Bone marrow (tissue), 2 donors: ENCODE data around the gene DNLZ.
A peak's percentile ranks its signal among the peaks of the same experiment; 100 is the strongest.
"Not testable (repeated sequence)": the region's sequence is repeated elsewhere in the genome, so short reads cannot be mapped to it uniquely, and the experiment has no call there.

Experiments
- DNase-seq, 2 donors: peaks; one replicate each; lab custom pipeline; 2025; lab: John Stamatoyannopoulos, UW

Gene DNLZ

GRCh38 chr9:136363106-136363948, at the start of gene DNLZ:
Gene DNLZ (minus strand): TSS chr9:136363744. CDS start chr9:136363714, 30 bp downstream.
- DNase-seq = peak; percentile 90 to 91

- no peak for DNase-seq
Observed at GRCh38 chr9:136412962-136413361, 49.4 kb upstream of the DNLZ start.

- no peak for DNase-seq
Observed at GRCh38 chr9:136411378-136411777, 47.8 kb upstream of the DNLZ start.

- peak; percentile 89 for DNase-seq
Observed at GRCh38 chr9:136410500-136411287, 47.1 kb upstream of the DNLZ start, which contains the start of the genes ENTR1 and PMPCA. Gene ENTR1 (minus strand): TSS chr9:136410614. CDS start chr9:136410397, 217 bp downstream. Gene PMPCA (plus strand): TSS chr9:136410658. CDS start chr9:136410669, 11 bp downstream.

GRCh38 chr9:136409557-136410455, 46.3 kb upstream of the DNLZ start:
- peak in 1 of 2 donors; percentile 14 for DNase-seq

- DNase-seq = no peak
Observed at GRCh38 chr9:136407911-136408310, 44.4 kb upstream of the DNLZ start.

- not testable (repeated sequence) for DNase-seq
Observed at GRCh38 chr9:136407061-136407460, 43.5 kb upstream of the DNLZ start.

GRCh38 chr9:136405904-136406303, 42.4 kb upstream of the DNLZ start:
- DNase-seq = not testable (repeated sequence)

GRCh38 chr9:136405481-136405880, 41.9 kb upstream of the DNLZ start:
- DNase-seq = no peak

- no peak for DNase-seq
Observed at GRCh38 chr9:136404801-136405136, 41.2 kb upstream of the DNLZ start.

- DNase-seq = no peak
Observed at GRCh38 chr9:136403915-136404800, 40.6 kb upstream of the DNLZ start.

GRCh38 chr9:136403538-136403914, 40.0 kb upstream of the DNLZ start:
- DNase-seq = no peak

- DNase-seq = no peak
Observed at GRCh38 chr9:136402067-136402466, 38.5 kb upstream of the DNLZ start.

- no peak for DNase-seq
Observed at GRCh38 chr9:136401173-136401922, 37.8 kb upstream of the DNLZ start.

GRCh38 chr9:136400038-136400834, 36.7 kb upstream of the DNLZ start, which contains the start of gene SNAPC4:
Gene SNAPC4 (minus strand): TSS chr9:136400170. CDS start chr9:136398428, 1,742 bp downstream.
- DNase-seq = peak; percentile 50 to 64

GRCh38 chr9:136399176-136400037, 35.9 kb upstream of the DNLZ start:
- DNase-seq = peak in 1 of 2 donors; percentile 25

GRCh38 chr9:136398286-136398685, 34.7 kb upstream of the DNLZ start:
- no peak for DNase-seq

GRCh38 chr9:136397643-136398042, 34.1 kb upstream of the DNLZ start:
- DNase-seq = no peak
